ENCODE results near the gene LDB2.

DNA sequence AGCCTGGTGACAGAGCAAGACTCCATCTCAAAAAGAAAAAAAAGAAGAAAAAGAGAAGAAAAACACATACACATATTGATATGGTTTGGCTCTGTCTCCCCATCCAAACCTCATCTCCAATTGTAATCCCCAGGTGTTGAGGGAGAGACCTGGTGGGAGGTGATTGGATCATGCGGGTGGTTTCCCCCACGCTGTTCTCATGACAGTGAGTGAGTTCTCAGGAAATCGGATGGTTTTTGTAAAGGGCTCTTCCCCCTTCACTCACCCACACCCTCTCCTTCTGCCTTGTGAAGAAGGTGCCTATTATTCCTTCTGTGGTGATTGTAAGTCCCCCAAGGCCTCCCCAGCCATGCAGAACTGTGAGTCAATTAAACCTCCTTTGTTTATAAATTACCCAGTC, 68.4 kb downstream of the LDB2 start:
- no peak for TF ChIP-seq TARDBP (IDR thresholded peaks at IDR 0.05)
- TF ChIP-seq SP1 (IDR thresholded peaks at IDR 0.05): no peak
- no peak for TF ChIP-seq FOXM1 (IDR thresholded peaks at IDR 0.05; ENCODE audit: borderline replicate concordance)
- TF ChIP-seq LEF1 (IDR thresholded peaks at IDR 0.05; ENCODE audit: borderline replicate concordance): no peak
- TF ChIP-seq ELF4 (IDR thresholded peaks at IDR 0.05): no peak
- TF ChIP-seq BHLHE40 (IDR thresholded peaks at IDR 0.05; ENCODE audit: borderline replicate concordance): no peak
- TF ChIP-seq, protein P1, sequence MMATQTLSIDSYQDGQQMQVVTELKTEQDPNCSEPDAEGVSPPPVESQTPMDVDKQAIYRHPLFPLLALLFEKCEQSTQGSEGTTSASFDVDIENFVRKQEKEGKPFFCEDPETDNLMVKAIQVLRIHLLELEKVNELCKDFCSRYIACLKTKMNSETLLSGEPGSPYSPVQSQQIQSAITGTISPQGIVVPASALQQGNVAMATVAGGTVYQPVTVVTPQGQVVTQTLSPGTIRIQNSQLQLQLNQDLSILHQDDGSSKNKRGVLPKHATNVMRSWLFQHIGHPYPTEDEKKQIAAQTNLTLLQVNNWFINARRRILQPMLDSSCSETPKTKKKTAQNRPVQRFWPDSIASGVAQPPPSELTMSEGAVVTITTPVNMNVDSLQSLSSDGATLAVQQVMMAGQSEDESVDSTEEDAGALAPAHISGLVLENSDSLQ (IDR thresholded peaks at IDR 0.05): no peak
- TF ChIP-seq FOXA1 (IDR thresholded peaks at IDR 0.05): no peak
- TF ChIP-seq L3MBTL2 (conservative IDR thresholded peaks at IDR 0.05): no peak
- no peak for TF ChIP-seq ARNT (IDR thresholded peaks at IDR 0.05)
